ENCODE data around the gene SPN.

SPN gene

DNA sequence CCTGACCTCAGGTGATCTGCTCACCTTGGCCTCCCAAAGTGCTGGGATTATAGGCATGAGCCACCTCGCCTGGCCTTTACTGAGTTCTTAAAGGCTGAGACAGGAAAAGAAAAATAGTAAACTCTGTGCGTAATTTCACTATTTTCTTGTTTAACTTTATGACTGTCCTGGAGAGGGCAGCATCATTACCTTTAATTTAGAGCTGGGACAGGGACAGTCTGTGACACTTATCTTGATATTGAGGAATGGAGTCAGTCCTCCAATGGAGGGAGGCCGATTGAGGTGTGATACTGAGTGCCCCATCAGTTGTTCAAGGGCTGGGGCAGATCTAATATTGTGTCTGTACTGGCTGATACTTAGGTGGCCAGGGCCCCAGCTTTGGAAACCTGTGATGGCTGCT lies 21.5 kb upstream of the SPN start:
- no peaks in the 10 kb centered on the region for H4K20me1 ChIP-seq (ENCODE audit: insufficient read depth, low read length)
- H3K4me3 ChIP-seq (ENCODE audit: low read length): no peak overlapping the region
- peak overlapping the region; percentile 33; the same call in 1 of the 2 replicates for H3K4me2 ChIP-seq (ENCODE audit: low read length)
- no peaks in the 10 kb centered on the region for H3K79me2 ChIP-seq (ENCODE audit: low read length)
- no peak overlapping the region for H3K27ac ChIP-seq (ENCODE audit: low read length)
- TF ChIP-seq, protein P1, sequence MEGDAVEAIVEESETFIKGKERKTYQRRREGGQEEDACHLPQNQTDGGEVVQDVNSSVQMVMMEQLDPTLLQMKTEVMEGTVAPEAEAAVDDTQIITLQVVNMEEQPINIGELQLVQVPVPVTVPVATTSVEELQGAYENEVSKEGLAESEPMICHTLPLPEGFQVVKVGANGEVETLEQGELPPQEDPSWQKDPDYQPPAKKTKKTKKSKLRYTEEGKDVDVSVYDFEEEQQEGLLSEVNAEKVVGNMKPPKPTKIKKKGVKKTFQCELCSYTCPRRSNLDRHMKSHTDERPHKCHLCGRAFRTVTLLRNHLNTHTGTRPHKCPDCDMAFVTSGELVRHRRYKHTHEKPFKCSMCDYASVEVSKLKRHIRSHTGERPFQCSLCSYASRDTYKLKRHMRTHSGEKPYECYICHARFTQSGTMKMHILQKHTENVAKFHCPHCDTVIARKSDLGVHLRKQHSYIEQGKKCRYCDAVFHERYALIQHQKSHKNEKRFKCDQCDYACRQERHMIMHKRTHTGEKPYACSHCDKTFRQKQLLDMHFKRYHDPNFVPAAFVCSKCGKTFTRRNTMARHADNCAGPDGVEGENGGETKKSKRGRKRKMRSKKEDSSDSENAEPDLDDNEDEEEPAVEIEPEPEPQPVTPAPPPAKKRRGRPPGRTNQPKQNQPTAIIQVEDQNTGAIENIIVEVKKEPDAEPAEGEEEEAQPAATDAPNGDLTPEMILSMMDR (IDR thresholded peaks at IDR 0.05; ENCODE audit: low read depth, low read length): peak; percentile 59
- no peak for TF ChIP-seq EZH2phosphoT487 (IDR thresholded peaks at IDR 0.05; ENCODE audit: low read depth)
- no peak overlapping the region for H3K9ac ChIP-seq (ENCODE audit: low read length)
- H3K9me3 ChIP-seq (ENCODE audit: insufficient read depth, low read length): no peaks in the 10 kb centered on the region
- H3K36me3 ChIP-seq (replicated peaks; ENCODE audit: low read depth, low read length): no peaks in the 10 kb centered on the region
- peaks cover 45% of the 10 kb centered on the region for H3K4me1 ChIP-seq (ENCODE audit: low read length)
- H3K27me3 ChIP-seq (ENCODE audit: low read depth, low read length): no peaks in the 10 kb centered on the region
- H2AFZ ChIP-seq (ENCODE audit: low read depth, low read length): no peak overlapping the region

DNA sequence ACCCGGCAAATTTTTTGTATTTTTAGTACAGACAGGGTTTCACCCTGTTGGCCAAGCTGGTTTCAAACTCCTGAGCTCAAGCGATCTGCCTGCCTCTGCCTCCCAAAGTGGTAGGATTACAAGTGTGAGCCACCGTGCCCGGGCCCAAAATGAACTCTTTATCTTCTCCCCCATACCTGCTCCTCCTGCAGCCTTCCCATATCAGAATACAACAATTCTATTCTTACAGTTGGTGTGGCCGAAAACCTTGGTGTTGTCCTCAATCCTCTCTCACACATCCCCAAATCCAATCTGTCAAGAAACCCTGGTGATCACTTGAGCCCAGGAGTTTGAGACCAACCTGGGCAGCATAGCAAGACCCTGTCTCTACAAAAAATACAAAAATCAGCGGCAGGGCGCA lies 19.5 kb upstream of the SPN start:
- no peaks in the 10 kb centered on the region for H3K27me3 ChIP-seq (ENCODE audit: low read depth, low read length)
- no peak overlapping the region for H3K9ac ChIP-seq (ENCODE audit: low read length)
- no peak overlapping the region for H3K4me2 ChIP-seq (ENCODE audit: low read length)
- no peaks in the 10 kb centered on the region for H4K20me1 ChIP-seq (ENCODE audit: insufficient read depth, low read length)
- peaks cover 57% of the 10 kb centered on the region for H3K4me1 ChIP-seq (ENCODE audit: low read length)
- peak overlapping the region; percentile 97 for H3K27ac ChIP-seq (ENCODE audit: low read length)
- H3K36me3 ChIP-seq (replicated peaks; ENCODE audit: low read depth, low read length): no peaks in the 10 kb centered on the region
- TF ChIP-seq, protein P1 (IDR thresholded peaks at IDR 0.05; ENCODE audit: low read depth, low read length): no peak
- no peak for TF ChIP-seq EZH2phosphoT487 (IDR thresholded peaks at IDR 0.05; ENCODE audit: low read depth)
- no peaks in the 10 kb centered on the region for H3K9me3 ChIP-seq (ENCODE audit: insufficient read depth, low read length)
- no peaks in the 10 kb centered on the region for H3K79me2 ChIP-seq (ENCODE audit: low read length)
- H2AFZ ChIP-seq (ENCODE audit: low read depth, low read length): no peak overlapping the region
- H3K4me3 ChIP-seq (ENCODE audit: low read length): no peak overlapping the region

DNA sequence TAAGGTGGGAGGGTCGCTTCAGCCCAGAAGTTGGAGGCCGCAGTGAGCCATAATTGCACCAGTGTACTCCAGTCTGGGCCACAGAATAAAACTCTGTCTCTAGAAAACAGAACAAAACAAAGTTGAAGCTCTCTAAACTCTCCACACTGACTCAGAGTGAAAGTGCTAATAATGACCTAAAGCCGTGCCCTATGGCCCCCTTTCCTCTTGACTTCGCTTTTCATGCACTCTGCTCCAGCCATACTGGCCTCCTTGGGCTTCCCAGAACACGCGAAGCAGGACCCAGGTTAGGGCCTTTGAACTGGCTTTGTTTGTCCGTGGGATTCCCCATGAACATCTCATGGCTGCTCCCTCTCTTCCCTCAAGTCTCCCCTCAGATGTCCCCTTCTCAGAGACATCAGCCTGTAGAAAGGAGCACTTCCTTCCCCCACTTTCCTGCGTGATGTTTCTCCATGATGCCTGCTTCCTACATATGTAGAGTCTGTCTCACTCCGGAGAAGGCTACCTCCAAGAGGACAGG lies 18.6 kb upstream of the SPN start:
- Histone ChIP-seq H3K36me3 (replicated peaks; ENCODE audit: low read depth, low read length) (no peaks in the 10 kb centered on the region), H4K20me1 (ENCODE audit: insufficient read depth, low read length) (no peaks in the 10 kb centered on the region), H3K9me3 (ENCODE audit: insufficient read depth, low read length) (no peaks in the 10 kb centered on the region), H2AFZ (ENCODE audit: low read depth, low read length) (peak overlapping the region; percentile 24; the same call in 1 of the 2 replicates), H3K4me3 (ENCODE audit: low read length) (peak overlapping the region; percentile 43), H3K27ac (ENCODE audit: low read length) (peak overlapping the region; percentile 97), H3K79me2 (ENCODE audit: low read length) (no peaks in the 10 kb centered on the region), H3K9ac (ENCODE audit: low read length) (peak overlapping the region; percentile 69), H3K4me1 (ENCODE audit: low read length) (peaks cover 57% of the 10 kb centered on the region), H3K4me2 (ENCODE audit: low read length) (peak overlapping the region; percentile 89), H3K27me3 (ENCODE audit: low read depth, low read length) (no peaks in the 10 kb centered on the region)
- TF ChIP-seq, protein P1 (IDR thresholded peaks at IDR 0.05; ENCODE audit: low read depth, low read length): no peak
- TF ChIP-seq EZH2phosphoT487 (IDR thresholded peaks at IDR 0.05; ENCODE audit: low read depth): no peak

DNA sequence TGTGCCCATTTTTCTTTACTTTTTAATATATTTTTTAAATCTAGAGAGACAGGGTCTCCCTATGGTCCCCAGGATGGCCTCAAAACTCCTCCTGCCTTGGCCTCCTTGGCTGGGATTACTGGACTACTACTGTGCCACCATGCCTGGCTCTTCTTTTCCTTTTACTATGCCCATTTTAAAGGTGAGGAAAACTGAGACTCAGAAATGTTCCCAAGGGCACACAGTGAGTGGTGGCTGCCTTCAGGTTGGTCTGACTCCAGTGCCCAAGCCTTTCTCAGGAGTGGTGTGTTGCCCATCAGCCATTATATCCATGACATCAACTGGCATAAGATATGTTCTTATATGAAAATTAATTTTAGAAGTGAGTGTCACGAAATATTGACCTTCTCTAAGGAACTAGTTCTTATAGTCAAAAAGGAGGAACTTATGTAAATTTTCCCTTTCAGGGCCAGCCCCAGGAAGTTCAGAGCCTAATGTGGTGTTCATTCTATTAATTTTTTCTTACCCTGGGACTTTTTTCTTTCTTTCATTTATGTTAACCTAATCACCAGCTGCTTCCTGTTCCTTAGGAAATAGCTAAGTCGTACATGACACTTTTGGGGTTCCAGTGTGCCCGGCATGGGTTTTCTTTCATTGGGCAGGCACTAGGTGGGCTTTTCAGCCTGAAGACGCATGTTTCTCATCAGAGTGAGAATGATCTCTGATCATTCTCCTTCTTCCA lies 17.9 kb upstream of the SPN start:
- Histone ChIP-seq H4K20me1 (ENCODE audit: insufficient read depth, low read length) (no peaks in the 10 kb centered on the region), H3K36me3 (replicated peaks; ENCODE audit: low read depth, low read length) (no peaks in the 10 kb centered on the region), H3K79me2 (ENCODE audit: low read length) (no peaks in the 10 kb centered on the region), H3K27ac (ENCODE audit: low read length) (peak overlapping the region; percentile 97), H3K9ac (ENCODE audit: low read length) (peak overlapping the region; percentile 80), H3K4me3 (ENCODE audit: low read length) (peak overlapping the region; percentile 69), H3K4me2 (ENCODE audit: low read length) (peak overlapping the region; percentile 89), H3K27me3 (ENCODE audit: low read depth, low read length) (no peaks in the 10 kb centered on the region), H3K9me3 (ENCODE audit: insufficient read depth, low read length) (no peaks in the 10 kb centered on the region), H3K4me1 (ENCODE audit: low read length) (peaks cover 57% of the 10 kb centered on the region), H2AFZ (ENCODE audit: low read depth, low read length) (no peak overlapping the region)
- TF ChIP-seq EZH2phosphoT487 (IDR thresholded peaks at IDR 0.05; ENCODE audit: low read depth): no peak
- TF ChIP-seq, protein P1 (IDR thresholded peaks at IDR 0.05; ENCODE audit: low read depth, low read length): no peak

Data from OCI-LY3 (cell line).